RPMI8226 (cell line): ENCODE measurements around the gene SYT12.

Experiments used
- DNase-seq: peaks from one replicate; pipeline ENCODE4 v3.0.0-alpha.2; 2015

Gene SYT12

DNA sequence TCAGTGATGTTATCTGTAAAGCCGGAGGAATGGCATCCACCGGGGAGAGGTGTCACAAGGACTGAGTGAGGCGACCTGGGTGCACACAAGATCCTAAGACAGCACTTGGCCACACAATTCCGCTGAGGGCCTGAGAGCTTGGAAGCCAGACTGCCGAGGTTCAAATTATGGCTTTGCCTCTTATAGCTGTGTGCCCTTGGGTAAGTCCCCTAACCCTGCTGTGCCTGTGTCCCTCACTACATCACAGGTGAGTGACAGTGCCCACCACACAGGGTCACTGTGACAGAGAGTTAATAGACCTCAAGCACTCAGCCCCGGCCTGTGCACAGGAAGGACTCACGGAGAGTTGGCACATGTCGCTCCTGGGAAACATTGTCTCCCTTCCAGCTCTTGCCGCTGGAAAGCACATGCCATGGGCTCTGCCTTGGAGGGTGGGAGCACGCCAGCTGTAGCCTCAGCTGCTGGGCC lies 34.3 kb downstream of the SYT12 start:
- no peak for DNase-seq

DNA sequence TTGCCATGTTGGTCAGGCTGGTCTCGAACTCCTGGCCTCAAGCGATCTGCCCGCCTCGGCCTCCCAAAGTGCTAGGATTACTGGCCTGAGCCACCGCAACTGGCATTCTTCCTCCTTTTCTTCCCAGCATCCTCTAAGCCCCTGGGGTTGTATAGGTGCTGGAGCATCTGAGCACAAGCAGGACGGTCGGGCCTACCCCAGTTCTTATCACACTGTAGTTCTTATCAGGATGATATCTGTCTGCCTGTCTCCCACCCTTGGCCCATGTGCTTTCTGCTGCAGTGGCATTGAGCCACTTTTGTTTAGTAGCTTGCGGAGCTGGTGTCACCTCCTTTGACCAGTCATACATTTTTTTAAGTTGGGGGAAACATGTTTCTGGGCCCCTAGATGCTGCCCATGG lies 35.6 kb downstream of the SYT12 start:
- DNase-seq, result no peak

DNA sequence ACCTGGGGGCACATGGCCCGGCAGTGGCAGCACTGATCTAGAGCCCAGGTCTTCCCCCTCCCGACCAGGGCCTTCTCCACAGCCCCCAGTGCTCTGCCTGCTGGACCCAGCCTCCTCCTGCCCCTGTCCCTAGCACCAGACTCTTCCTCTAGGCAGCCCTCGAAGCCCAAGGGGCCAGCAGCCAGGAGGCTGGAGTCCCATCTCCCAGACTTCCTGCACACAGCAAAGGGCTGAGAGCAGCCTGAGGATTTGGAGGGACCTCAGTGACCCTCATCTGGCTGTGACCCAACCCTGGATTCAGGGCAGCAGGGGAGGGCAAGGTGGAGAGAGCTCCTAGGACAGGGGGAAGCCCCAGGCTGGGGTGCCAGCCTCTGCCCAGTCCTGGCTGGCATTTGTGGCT lies 36.7 kb downstream of the SYT12 start:
- no peak for DNase-seq

- no peak for DNase-seq
Measured at GRCh38 chr11:67060111-67060522, 37.2 kb downstream of the SYT12 start.

DNA sequence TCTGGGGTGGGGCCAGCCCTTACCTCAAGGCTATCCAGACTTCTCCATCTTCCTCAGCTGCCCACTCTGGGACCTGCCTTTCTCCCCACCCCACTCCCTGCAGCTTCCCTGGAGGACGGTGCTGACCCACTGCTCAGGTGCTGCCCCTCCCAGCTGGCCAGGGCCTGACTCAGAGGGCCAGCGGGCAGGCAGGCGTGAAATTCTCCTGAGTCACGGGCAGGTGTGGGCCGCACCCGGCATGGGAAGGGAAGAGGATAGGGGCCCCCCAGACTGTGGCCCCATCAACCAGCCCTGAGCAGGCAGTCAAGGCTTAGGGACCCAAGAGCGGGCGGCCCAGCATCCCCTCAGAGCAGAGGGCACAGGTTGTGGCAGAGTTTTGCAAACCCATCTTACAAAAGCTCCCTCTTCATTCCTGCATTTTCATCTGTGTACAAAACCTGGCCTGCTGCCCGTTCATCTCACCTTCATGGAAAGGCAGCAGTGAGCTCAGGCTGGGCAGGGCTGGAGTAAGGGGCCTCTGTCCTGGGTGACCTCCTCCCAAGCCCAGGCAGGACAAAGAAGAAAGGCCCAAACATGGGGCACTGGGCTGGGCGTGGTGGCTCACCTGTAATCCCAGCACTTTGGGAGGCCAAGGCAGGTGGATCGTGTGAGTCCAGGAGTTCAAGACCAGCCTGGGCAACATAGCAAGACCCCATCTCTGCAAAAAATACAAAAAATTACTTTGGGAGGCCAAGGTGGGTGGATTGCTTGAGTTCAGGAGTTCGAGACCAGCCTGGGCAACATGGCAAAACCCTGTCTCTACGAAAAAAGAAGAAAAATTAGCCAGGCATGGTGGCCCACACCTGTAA lies 39.8 kb downstream of the SYT12 start:
- DNase-seq, result no peak

DNA sequence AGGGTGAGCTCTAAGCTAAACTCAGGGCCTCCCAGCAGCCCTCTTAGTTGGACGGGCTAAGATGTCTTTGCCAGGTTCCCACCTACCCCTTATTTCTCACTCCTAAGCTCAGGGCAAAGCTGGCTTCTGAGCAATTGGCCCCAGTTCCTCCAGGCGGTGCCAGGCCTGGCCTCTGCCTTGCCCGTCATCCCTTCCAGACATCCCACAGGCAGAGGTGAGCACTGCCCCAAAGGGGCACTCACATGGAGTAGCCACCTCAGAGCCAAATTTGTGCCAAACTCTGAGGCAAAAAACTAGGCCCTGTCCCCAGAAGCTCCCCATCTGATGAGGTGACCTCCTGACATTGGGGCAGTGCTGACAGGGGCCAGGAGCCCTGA lies 43.4 kb downstream of the SYT12 start:
- DNase-seq, result no peak

DNA sequence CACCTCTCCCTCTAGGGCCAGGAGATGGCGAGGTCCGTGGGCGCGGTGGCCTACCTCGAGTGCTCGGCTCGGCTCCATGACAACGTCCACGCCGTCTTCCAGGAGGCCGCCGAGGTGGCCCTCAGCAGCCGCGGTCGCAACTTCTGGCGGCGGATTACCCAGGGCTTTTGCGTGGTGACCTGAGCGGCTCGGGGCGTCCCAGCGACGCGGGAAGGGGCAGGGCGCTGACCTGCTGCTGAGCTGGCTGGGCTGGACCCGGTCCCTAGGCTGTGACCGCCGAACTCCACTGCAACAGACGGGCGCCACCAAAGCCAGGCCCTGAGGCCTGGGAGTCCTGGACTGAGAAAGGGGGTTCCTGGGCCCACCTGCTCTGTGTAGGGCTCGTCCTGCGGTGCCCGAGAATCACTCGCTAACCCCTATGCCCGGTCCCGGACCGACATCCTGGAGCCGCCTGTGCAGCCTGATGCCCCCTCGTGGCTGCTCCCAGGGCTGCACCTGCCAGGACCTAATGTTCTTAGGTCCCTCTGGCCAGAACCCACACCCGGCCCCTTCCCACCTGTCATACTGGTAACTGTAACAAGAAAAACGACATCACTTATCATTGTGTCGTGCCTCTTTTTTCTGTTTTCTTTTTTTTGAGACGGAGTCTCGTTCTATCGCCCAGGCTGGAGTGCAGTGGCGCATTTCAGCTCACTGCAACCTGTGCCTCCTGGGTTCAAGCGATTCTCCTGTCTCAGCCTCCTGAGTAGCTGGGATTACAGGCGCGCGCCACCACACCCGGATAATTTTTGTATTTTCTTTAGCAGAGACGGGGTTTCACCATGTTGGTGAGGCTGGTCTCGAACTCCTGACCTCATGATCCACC lies 48.7 kb downstream of the SYT12 start:
- DNase-seq, result peak; percentile 80

- no peak for DNase-seq
Measured at GRCh38 chr11:67072295-67072694, 49.4 kb downstream of the SYT12 start.

GRCh38 chr11:67073908-67074307 lies 51.0 kb downstream of the SYT12 start:
- DNase-seq, result no peak

DNA sequence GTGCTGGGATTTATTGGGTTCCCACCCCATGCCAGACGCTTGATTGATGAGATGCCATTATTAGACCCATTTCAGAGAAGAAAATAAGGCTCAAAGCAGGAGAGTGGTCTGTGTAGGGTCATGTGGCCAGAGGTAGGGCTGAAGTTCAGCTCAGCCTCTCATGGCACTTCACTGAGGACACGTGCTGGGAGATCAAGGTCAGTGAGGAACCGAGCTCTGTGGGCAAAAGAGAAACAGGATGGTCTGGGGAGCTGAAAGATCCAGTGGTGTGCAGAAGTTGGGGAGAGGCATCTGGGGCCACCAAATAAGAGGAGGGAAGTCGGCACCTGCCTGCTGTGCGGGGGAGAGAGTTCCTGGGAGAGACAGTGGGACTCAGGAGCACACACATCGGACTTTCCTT lies 53.3 kb downstream of the SYT12 start:
- DNase-seq, result peak; percentile 18

GRCh38 chr11:67079065-67079705 lies 56.3 kb downstream of the SYT12 start:
- DNase-seq, result no peak

GRCh38 chr11:67082071-67082791 lies 59.3 kb downstream of the SYT12 start:
- DNase-seq, result peak; percentile 67

GRCh38 chr11:67083786-67084366 lies 60.9 kb downstream of the SYT12 start:
- DNase-seq, result no peak

- no peak for DNase-seq
Measured at GRCh38 chr11:67085617-67086016, 62.7 kb downstream of the SYT12 start.

DNA sequence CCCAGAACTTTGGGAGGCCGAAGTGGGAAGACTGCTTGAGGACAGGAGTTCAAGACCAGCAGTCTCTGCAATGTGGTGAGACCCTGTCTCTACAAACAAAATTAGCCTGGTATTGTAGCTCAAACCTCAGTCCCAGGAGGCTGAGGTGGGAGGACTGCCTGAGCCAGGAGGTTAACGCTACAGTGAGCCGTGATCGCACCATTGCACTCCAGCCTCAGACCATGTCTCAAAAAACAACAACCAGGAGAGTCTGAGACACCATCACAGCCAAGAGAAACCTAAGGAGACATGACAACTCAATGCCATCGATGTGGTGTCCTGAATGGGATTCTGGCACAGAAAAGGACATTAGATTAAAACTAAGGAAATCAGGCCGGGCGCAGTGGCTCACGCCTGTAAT lies 67.8 kb downstream of the SYT12 start:
- DNase-seq, result no peak

DNA sequence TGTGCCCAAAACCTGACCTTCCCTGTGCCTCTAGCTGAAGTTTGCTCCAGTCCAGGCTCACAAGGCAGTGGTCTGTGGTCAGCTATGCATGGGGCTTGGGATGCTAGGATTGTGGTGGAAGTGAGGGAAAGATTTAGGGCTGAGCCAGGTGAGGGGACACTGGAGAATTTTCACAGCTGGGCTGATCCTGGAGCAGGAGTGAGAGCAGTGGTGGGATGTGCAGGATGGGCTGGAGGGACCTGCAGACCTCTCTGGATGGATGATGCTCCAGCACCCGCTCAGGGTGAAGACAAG lies 72.2 kb downstream of the SYT12 start:
- DNase-seq, result no peak

DNA sequence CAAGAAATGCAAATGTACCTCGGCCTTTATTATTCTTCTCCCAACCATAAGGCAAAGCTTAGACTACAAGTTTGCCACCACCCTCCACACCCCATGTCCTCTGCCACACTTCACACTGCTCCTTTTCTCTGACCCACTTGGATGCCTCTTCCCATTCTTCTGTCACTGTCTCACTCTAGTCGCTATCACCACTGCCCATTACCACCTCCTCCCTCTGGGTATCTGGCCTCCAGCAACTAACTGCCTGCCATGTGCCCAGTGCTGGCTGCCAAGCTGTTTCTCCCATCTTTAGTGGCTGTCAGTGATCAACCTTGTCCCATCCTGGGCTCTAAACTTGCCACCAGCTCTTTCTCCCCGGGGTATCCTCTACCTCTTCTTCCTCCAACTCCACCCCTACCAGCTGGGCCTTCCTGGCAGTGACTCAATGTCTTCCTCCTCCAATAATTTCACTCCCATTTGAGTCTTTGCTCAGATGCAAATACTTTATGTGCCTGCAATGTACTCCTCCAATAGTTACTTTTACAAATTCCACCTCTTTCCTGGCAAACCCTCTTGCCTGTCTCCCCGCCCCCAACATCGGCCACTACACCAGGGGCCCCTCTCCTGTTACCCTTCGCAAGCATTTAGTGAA lies 76.0 kb downstream of the SYT12 start:
- DNase-seq, result no peak

DNA sequence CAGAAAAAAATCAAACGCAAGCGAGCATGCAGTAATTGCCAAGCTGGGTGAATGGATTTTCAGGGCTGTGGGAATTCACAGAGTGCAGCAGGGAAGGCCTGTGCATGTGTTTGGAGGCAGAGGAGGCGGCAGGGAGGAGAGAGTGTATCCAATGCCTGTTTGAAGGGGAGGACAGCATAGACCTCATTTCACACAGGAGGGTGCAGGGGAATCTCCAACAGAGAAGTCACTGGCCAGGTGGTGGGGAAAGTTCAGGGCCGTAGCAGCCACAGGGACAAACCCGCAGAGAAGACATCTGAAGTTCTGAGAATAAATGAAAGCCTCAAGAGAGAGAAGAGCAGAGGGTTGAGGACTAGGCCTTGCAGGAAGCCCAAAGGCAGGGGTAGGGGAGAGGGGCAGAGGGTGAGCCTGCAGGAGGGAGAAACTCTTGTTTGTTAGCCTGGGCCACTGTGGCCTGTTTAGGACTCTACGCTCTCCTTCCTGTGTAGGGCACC lies 76.9 kb downstream of the SYT12 start:
- no peak for DNase-seq
